RWPE2 (cell line): Measurements from ENCODE around the gene LGALS4.
"Not testable (repeated sequence)": the region's sequence is repeated elsewhere in the genome, so short reads cannot be mapped to it uniquely, and the experiment has no call there.

ENCODE experiments used
- ATAC-seq: fragments of 200-7000 bp; cut with Tn5 transposase; 3 replicates; pipeline ENCODE4 v1.9.1; 2021; ENCODE audit warnings: low read depth
- DNase-seq: peaks from one replicate; pipeline ENCODE4 v3.0.0-alpha.2; 2020; ENCODE audit warnings: low spot score
- H3K27ac ChIP-seq: fragments of 450-650 bp; 2 replicates; pipeline ENCODE4 v1.5.1; 2017; ENCODE audit warnings: mild to moderate bottlenecking; ENCODE audit not compliant: poor library complexity, severe bottlenecking
- H3K27me3 ChIP-seq: fragments of 250-450 bp; sonication (Bioruptor Pico); 2 replicates; pipeline ENCODE4 v1.5.1; 2021; ENCODE audit warnings: mild to moderate bottlenecking, moderate library complexity; ENCODE audit not compliant: insufficient read depth, poor library complexity, severe bottlenecking
- H3K36me3 ChIP-seq: fragments of 250-450 bp; sonication (Bioruptor Pico); 2 replicates; pipeline ENCODE4 v1.5.1; 2020; ENCODE audit warnings: low read depth, mild to moderate bottlenecking, moderate library complexity
- H3K4me1 ChIP-seq: fragments of 250-450 bp; sonication (Bioruptor Pico); 2 replicates; pipeline ENCODE4 v1.5.1; 2021; ENCODE audit warnings: mild to moderate bottlenecking, moderate library complexity; ENCODE audit not compliant: insufficient read depth, poor library complexity, severe bottlenecking
- H3K4me3 ChIP-seq: fragments of 250-450 bp; sonication (Bioruptor Pico); 2 replicates; pipeline ENCODE4 v1.5.1; 2021; ENCODE audit warnings: mild to moderate bottlenecking, moderate library complexity; ENCODE audit not compliant: severe bottlenecking
- H3K9me3 ChIP-seq: fragments of 250-450 bp; sonication (Bioruptor Pico); 2 replicates; pipeline ENCODE4 v1.5.1; 2021; ENCODE audit warnings: mild to moderate bottlenecking, moderate library complexity; ENCODE audit not compliant: severe bottlenecking
- CTCF ChIP-seq: fragments of 450-650 bp; IDR thresholded peaks from one replicate; pipeline ENCODE4 v1.5.1; 2017; ENCODE audit warnings: mild to moderate bottlenecking, moderate library complexity; ENCODE audit not compliant: poor library complexity, severe bottlenecking

Gene LGALS4

DNA sequence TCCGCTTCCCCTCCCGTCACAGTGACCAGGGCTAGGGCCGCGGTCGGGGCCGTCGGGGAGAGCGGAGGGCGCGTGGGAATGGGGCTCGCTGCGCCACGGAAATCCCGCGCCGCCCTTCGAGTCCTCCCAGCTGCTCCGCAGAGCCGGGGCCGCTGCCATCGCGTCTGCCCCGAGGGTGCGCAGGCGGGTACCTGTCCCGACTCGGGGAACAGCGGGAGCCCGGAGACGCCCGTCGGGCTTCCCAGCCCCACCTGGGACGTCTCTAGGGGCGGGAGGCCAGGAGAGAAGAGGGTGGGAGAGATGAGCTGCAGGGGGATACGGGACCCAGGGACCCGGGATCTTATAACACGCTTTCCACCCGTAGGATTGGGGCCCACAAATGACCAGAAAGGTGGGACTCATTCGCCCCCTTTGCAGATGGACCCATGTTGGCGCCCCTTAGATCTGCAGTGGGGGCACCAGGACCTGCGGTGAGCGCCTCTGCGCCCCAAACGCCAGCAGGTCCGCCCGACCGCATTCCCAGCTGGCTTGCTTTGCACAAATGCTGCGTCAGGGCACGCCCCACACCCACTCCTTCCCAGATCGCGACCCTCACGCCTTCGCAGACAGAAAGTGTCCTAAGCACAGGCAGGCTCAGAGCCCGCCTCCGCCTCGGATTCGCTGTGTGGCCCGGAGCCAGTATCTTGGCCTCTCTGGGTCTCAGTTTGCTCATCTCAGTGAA, 42.4 kb downstream of the LGALS4 start:
- ATAC-seq, H3K27ac ChIP-seq, H3K4me3 ChIP-seq, H3K4me1 ChIP-seq, H3K9me3 ChIP-seq, H3K27me3 ChIP-seq, H3K36me3 ChIP-seq, DNase-seq: not testable (repeated sequence)

GRCh38 chr19:38769635-38770211, 43.0 kb downstream of the LGALS4 start:
- Histone ChIP-seq H3K4me1 (peaks cover 1% of the 10 kb centered on the region), H3K27ac (no peak overlapping the region), H3K27me3 (no peaks in the 10 kb centered on the region), H3K36me3 (no peaks in the 10 kb centered on the region), H3K4me3 (no peak overlapping the region), H3K9me3 (no peaks in the 10 kb centered on the region)
- no peak for DNase-seq
- TF ChIP-seq CTCF = peak; percentile 55
- peak; percentile 68 for ATAC-seq

DNA sequence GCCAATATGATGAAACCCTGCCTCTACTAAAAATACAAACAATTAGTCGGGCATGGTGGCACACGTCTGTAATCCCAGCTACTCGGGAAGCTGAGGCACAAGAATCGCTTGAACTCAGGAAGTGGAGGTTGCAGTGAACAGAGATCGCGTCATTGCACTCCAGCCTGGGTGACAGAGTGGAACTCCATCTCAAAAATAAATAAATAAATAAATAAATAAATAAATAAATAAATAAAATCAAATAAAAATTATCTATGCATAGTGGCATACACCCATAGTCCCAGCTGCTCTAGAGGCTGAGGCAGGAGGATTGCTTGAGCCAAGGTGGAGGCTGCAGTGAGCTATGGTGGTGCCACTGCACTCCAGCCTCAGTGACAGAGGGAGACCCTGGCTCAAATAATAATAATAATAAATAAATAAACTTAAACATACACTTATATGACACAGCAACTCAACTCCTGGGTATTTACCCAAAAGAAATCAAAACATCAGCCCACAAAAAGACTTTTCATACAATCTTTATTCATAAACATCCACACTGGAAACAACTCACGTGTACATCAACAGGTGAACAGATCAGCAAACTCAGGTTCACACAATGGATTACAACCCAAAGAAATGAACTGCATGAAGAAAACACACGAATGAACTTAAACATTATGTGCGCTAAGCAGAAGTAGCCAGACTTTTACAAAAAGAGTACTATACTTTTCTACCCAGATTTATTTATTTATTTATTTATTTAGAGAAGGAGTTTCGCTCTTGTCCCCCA, 46.3 kb downstream of the LGALS4 start:
- Histone ChIP-seq H3K9me3 (no peaks in the 10 kb centered on the region), H3K27me3 (no peaks in the 10 kb centered on the region), H3K27ac (no peak overlapping the region), H3K4me3 (no peak overlapping the region), H3K4me1 (no peaks in the 10 kb centered on the region), H3K36me3 (no peaks in the 10 kb centered on the region)
- DNase-seq = no peak
- no peak for ATAC-seq
- TF ChIP-seq CTCF = no peak

GRCh38 chr19:38765214-38765613, 47.5 kb downstream of the LGALS4 start:
- no peaks in the 10 kb centered on the region for H3K4me1 ChIP-seq
- no peaks in the 10 kb centered on the region for H3K9me3 ChIP-seq
- H3K27me3 ChIP-seq = no peaks in the 10 kb centered on the region
- no peak overlapping the region for H3K27ac ChIP-seq
- no peak for TF ChIP-seq CTCF
- no peak overlapping the region for H3K4me3 ChIP-seq
- DNase-seq (no peak), ATAC-seq (no peak)
- H3K36me3 ChIP-seq = no peaks in the 10 kb centered on the region

DNA sequence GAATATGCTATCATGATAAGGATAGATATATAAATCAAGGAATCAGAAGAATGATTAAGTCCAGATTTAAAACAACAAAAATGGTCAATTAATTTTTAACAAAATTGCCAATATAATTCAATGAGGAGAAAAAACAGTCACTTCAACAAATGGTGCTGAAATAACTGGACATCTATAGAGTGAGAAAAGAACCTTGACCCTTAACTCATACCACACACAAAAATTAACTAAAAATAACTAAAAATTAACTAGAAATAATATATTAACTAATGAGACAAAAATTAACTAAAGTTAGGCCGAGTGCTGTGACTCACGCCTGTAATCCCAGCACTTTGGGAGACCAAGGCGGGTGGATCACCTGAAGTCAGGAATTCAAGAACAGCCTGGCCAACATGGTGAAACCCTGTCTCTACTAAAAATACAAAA, 48.9 kb downstream of the LGALS4 start:
- H3K4me3 ChIP-seq = no peak overlapping the region
- no peaks in the 10 kb centered on the region for H3K27me3 ChIP-seq
- ATAC-seq = no peak
- H3K27ac ChIP-seq = no peak overlapping the region
- no peaks in the 10 kb centered on the region for H3K9me3 ChIP-seq
- TF ChIP-seq CTCF = no peak
- H3K4me1 ChIP-seq = no peaks in the 10 kb centered on the region
- H3K36me3 ChIP-seq = no peaks in the 10 kb centered on the region
- DNase-seq = no peak

DNA sequence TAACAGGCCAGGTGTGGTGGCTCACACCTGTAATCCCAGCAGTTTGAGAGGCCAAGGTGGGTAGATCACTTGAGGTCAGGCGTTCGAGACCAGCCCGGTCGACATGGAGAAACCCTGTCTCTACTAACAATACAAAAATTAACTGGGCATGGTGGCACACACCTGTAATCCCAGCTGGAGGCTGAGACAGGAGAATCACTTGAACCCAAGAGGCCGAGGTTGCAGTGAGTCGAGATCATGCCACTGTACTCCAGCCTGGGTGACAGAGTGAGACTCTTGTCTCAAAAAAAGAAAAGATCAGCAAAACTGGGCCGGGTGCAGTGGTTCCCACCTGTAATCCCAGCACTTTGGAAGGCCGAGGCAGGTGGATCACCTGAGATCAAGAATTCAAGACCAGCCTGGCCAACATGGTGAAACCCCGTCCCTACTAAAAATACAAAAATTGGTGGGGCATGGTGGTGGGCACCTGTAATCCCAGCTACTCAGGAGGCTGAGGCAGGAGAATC, 50.8 kb downstream of the LGALS4 start:
- ATAC-seq, DNase-seq, H3K4me3 ChIP-seq, H3K27ac ChIP-seq, H3K9me3 ChIP-seq, H3K4me1 ChIP-seq, H3K27me3 ChIP-seq, H3K36me3 ChIP-seq: not testable (repeated sequence)

GRCh38 chr19:38760805-38761517, 51.8 kb downstream of the LGALS4 start:
- H3K9me3 ChIP-seq, DNase-seq: not testable (repeated sequence)

More at GRCh38 chr19:38760805-38761517, 51.8 kb downstream of the LGALS4 start:
- H3K27ac ChIP-seq, H3K36me3 ChIP-seq, H3K4me3 ChIP-seq, H3K27me3 ChIP-seq, H3K4me1 ChIP-seq, ATAC-seq: not testable (repeated sequence)
